ENCODE data around the gene CATSPER1. TPM values are rescaled to one million over a fixed set of nuclear protein-coding genes. Genes with fewer than 3 reads are reported as not detected.
A peak's percentile ranks its signal among the peaks of the same experiment; 100 is the strongest.

Gene CATSPER1
- 0.27 TPM for polyA plus RNA-seq (ENCODE audit: insufficient read length)

DNA sequence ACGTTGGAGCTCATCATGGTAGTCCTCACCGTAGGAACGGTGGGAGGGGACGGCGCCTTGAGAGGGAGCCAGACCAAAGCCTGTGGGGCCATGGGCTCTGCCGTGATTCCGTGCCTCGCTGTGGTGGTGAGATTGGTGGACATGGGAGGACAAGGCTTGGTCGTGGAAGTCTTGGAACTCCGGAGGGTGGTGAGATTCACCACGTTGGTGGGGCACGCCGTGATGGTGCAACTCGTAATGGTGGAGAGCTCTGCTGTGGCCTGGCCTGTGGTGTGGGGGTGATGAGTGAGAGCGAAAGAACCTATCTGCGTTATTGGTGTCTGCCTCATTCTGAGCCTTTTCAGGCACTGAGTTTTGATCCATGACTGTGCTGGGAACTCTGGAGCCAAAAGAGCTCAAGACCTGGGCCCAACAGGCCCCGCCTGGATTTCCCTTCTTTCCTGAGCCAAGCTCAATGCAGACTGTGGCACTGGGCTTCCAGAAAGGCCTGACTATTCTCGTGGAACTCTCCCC lies at the start of gene CATSPER1:
TSS of gene CATSPER1 (minus strand) at position 463 of the 513 bp plus-strand sequence. CDS start at position 363, 100 bp downstream.
- no peak for DNase-seq (ENCODE audit: low read depth)

DNA sequence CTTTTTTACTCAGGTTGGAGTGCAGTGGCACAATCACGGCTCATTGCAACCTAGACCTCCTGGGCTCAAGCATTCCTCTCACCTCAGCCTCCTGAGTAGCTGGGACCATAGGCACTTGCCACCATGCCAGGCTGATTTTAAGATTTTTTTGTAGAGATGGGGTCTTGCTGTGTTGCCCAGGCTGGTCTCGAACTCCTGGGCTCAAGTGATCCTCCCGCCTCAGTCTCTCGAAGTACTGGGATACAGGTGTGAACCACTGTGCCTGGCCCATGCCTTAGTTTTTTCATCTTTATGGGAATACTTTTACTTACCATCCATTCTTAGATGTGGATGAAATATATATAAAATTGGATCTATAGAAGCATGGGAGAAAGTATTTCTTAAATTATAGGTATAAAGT lies 49.0 kb upstream of the CATSPER1 start:
- no peak for DNase-seq (ENCODE audit: low read depth)

DNA sequence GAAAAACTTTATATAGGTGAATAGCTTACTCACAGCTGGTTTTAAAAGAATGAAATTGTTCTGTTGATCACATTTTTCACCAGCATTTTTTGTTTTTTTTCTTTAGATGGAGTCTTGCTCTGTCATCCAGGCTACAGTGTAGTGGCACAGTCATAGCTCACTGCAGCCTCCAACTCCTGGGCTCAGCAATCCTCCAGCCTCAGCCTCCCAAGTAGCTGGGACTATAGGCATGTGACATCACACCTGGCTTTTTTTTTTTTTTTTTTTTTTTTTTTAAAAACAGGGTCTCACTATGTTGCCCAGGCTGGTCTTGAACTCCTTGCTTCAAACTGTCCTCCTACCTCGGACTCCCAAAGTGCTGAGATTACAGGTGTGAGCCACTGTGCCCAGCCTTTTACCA lies 47.4 kb upstream of the CATSPER1 start:
- no peak for DNase-seq (ENCODE audit: low read depth)

DNA sequence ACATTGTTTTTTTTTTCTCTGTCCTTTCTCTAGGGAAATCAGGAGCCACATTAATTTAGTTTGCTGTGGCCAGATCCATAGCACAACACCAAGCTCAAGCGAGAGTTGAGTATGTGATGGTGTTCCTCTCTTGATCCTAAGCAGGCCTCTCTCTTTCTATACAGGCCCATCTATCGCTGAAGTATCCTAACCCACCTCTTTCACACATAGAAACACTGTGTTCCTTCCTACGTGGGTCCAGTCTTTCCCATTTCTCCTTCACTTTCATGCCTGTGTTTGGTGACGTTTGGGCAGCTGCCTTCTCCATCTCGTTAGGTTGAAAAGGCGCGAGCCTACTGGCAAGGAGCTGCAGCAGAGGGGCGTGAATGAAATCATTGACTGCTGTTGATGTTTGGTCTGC lies 46.2 kb upstream of the CATSPER1 start:
- DNase-seq (ENCODE audit: low read depth), result no peak

DNA sequence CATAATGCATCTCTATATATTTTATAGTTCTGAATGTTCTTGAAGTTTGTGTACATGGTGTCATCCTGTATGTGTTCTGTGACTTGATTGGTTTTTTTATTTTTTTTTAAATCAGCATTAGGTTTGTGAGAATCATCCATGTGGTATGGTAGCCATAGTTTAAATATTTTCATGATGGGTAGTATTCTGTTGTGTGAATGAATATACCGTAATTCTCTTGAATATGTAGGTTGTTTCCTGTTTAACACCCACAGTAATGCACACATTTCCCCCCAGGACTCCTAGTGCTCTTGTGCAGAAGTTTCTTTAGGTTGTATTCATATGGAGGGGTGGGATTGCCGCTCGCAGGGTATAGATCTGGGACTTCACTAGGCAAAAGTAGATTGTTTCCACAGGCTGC lies 45.8 kb upstream of the CATSPER1 start:
- DNase-seq (ENCODE audit: low read depth), result no peak

DNA sequence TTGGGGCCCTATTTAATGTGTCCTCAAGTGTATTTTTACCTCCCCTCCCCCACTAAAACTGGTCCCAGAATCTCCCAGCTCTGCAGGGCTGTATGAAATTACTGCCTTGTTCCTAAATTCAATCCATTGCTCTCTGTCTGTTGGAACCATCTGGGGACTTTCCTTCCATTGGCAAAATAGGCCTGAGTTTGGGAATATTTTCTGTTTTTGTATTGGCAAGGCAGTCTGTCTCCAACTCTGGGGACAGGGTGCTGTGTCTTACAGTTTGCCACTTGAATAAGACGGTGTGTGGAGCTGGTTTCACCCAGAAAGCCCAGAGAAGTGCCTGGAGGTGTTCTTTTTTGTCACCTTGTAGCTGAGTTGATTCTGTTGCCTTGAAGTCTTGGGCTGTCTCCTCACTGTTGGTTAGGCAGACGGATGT lies 45.1 kb upstream of the CATSPER1 start:
- DNase-seq (ENCODE audit: low read depth), result no peak

GRCh38 chr11:66070604-66071380 lies 44.5 kb upstream of the CATSPER1 start:
- DNase-seq (ENCODE audit: low read depth), result no peak

DNA sequence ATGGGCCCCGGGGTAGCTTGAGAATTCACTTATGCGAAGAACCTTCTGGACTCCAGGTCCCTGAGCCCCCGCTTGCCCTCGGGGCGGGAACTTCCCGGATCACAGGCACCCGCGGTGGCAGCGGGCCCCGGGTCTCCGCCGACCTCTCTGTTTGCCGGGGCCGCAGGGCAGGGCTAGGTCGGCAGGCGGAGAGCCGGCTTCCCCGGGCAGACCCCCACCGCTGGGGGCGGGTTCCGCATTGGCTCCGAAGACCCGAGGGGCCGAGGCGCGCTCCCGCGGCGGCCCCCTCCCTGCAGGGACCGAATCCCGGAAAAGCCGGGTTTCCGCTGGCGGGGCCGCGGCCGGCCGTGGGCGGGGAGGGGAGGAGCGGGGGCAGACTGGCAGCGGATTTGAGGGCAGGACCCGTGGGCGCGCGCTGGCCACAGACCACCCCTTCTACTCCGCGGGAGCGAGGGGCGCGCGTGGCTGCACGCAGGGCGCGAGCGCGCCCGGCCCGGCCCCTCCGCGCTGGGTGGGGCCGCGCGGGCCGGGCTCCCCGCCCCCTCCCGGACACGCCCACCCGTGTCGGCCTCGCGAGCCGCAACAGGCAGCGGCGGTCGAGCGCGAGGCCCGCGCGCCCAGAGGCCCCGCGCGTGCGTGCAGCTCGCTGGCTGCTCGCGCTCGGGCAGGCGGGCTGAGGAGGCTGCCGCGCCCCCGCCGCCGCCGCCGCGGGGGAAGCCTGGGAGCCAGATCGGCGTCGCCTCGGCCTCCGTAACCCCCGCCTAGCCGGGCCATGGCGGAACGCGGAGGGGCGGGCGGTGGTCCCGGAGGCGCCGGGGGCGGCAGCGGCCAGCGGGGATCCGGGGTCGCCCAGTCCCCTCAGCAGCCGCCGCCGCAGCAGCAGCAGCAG lies 43.7 kb upstream of the CATSPER1 start, which contains the start of gene PACS1:
TSS of gene PACS1 (plus strand) at position 558 of the 889 bp plus-strand sequence. CDS start at position 773, 215 bp downstream.
- DNase-seq (ENCODE audit: low read depth), result peak; percentile 45

- no peak for DNase-seq (ENCODE audit: low read depth)
Observed at GRCh38 chr11:66068923-66069714, 42.8 kb upstream of the CATSPER1 start.

- no peak for DNase-seq (ENCODE audit: low read depth)
Observed at GRCh38 chr11:66068154-66068821, 42.0 kb upstream of the CATSPER1 start.

DNA sequence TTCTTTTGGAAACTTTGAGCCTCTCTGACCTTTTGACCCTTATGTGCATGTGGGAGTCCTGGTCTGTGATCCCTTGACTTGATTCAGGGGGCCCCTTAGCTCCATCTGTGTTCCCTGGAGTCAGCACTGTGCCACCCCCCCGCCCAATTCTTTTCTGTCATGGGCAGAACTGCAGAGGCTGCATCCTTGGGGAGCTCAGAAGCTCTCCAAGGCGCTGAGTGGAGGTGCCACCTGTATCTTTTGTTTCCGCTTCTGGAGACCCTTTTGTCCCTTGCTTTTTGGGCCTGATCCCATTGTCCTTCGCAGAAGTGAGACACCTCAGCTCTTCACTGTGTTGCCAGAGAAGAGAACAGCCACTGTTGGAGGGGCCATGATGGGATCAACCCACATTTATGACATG lies 41.4 kb upstream of the CATSPER1 start:
- no peak for DNase-seq (ENCODE audit: low read depth)

GRCh38 chr11:66066751-66067150 lies 40.5 kb upstream of the CATSPER1 start:
- no peak for DNase-seq (ENCODE audit: low read depth)

DNA sequence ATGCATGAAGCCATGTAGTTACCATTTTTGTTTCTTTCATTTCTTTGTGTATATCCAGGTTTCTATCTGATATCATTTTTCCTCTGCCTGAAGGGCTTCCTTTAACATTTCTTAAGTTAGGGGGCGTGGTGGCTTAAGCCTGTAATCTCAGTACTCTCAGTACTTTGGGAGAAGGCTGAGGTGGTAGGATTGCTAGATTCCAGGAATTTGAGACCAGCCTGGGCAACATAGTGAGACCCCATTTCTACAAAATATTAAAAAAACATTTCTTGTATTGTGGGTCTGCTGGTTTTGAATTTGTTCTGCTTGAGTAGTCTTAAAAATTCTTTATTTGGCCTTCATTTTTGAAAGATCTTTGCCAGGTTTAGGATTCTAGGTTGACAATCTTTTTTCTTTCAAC lies 38.3 kb upstream of the CATSPER1 start:
- DNase-seq (ENCODE audit: low read depth), result no peak

DNA sequence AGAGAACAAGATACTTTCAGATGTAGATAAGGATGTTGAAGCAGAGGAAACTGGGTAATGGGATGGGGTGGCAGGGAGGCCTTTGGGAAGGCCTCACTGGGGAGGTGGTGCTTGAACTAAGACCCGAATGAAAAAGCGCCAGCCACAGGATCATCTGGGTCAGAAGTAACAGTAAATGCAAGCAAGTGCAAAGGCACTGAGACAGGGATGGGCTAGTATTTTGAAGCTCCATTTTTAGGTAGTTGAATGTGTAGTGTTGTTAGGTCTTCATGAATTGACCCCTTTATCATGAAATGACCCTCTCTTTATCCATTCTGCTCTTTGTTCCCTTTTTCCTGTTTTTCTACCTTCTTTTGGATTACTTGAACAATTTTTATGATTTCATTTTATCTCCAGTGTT lies 37.6 kb upstream of the CATSPER1 start:
- no peak for DNase-seq (ENCODE audit: low read depth)

DNA sequence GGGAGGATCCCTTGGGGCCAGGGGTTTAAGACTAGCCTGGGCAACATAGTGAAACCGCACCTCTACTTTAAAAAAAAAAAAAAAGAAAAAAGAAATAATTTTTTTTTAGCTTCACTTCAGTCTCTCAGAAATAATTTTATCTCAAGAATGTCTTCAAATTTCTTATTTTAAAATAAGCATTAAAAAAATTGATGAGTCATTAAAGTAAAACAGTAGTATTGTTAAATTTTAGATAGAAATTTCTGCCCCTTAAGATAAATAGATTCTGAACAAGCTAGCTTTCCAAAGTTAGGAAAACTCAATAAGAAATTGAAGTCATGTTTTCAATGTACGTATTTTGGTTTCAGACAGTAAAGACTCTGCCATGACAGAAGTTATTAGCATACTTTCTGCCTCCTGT lies 36.1 kb upstream of the CATSPER1 start:
- DNase-seq (ENCODE audit: low read depth), result no peak

DNA sequence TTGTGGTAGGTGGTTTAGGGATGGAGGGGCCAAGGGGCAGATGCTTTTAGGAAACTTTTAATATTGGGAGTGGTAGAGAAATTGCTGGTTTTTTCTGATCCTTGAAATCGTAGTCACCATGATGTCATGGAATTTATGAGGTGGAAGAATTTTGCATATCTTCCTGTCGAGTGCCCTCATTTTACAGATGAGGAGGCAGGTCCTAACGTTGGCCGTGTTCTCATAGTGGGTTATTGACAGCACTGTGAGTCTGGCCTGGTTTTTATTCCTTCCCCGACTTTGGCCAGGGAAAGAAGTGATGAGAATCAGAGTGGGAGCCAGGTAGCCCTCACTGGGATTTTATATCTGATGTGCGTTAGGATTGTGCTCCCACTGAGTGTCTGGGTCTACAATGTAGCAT lies 35.0 kb upstream of the CATSPER1 start:
- no peak for DNase-seq (ENCODE audit: low read depth)

DNA sequence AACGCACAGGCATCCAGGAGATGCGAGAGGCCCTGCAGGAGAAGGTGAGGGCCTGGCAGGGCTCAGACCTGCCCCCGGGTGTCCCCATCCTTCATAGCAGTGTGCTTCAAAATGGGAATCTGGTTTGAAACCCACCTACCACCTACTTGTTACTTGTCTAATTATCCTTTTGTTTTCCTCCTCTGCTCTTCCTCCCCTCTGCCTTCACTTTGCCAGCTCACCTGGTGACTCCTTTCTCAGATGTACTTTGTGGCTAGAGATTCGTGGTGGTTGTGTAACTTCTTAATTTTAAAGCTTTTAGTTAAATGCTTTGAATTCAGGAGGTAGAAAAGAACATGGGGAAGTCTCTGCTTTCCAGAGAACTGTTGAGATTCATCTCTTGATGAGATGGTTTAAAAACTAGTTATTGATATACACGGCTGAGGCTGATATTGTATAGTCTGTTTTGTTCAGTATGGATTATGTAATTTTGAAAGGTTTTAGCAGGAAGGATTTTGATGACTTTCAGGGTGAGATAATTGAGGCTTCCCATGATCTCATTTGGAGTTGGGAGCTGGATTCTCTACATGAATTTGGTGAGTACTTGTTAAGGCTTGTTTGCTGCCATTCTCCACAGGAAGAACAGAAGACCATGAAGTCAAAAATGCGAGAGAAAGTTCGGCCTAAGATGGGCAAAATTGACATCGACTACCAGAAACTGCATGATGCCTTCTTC lies 33.8 kb upstream of the CATSPER1 start:
- no peak for DNase-seq (ENCODE audit: low read depth)

GRCh38 chr11:66056501-66056900 lies 30.2 kb upstream of the CATSPER1 start:
- no peak for DNase-seq (ENCODE audit: low read depth)

- no peak for DNase-seq (ENCODE audit: low read depth)
Observed at GRCh38 chr11:66055021-66055420, 28.7 kb upstream of the CATSPER1 start.

- no peak for DNase-seq (ENCODE audit: low read depth)
Observed at GRCh38 chr11:66052664-66052982, 26.3 kb upstream of the CATSPER1 start.

Measured in forelimb muscle (tissue), 1 donor.